ENCODE results near the gene ATP1A1. TPM values are rescaled to one million over a fixed set of nuclear protein-coding genes. Genes with fewer than 3 reads are reported as not detected.

Gene ATP1A1
- total RNA-seq, 1 experiment from 2014 or later = 239 TPM

DNA sequence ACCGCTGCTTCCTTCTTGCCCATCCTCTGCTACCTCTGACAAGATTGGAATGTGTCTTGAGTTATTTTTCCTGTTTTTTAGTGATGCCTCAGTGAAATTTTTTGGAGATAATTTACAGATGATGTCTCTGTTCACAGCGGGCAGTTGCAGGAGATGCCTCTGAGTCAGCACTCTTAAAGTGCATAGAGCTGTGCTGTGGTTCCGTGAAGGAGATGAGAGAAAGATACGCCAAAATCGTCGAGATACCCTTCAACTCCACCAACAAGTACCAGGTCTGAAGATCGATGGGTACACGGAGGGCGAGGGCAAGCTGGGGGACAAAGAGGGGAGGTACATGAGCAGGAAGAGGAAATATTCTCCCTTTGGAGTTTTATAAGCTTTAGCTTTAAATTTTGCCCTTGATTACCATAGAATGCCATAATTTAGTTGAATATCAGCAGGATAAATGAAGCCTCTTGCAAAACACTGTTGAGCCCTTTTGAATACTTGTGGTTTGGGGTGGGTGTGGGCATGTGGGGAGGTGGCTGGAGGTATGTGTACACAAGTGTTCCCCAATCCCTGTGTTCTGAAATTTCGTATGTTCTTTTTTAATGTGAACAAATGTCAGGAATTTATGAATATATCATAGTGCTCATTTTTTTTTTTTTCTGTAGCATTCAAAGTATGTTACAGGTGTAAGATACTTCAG is 19.8 kb downstream of the ATP1A1 start:
- H4K8ac ChIP-seq (replicated peaks; ENCODE audit: insufficient read length, low read depth, low read length) = no peak overlapping the region
- no peak overlapping the region for H3K27ac ChIP-seq (ENCODE audit: insufficient read length, low read depth, low read length)
- peaks cover 15% of the 10 kb centered on the region for H3K9me3 ChIP-seq (ENCODE audit: control insufficient read depth, low read depth, low read length)
- no peak overlapping the region for H3T11ph ChIP-seq (ENCODE audit: low read length)
- no peak overlapping the region for H2BK120ac ChIP-seq (ENCODE audit: low read depth, low read length, poor library complexity, severe bottlenecking)
- TF ChIP-seq, protein P1, sequence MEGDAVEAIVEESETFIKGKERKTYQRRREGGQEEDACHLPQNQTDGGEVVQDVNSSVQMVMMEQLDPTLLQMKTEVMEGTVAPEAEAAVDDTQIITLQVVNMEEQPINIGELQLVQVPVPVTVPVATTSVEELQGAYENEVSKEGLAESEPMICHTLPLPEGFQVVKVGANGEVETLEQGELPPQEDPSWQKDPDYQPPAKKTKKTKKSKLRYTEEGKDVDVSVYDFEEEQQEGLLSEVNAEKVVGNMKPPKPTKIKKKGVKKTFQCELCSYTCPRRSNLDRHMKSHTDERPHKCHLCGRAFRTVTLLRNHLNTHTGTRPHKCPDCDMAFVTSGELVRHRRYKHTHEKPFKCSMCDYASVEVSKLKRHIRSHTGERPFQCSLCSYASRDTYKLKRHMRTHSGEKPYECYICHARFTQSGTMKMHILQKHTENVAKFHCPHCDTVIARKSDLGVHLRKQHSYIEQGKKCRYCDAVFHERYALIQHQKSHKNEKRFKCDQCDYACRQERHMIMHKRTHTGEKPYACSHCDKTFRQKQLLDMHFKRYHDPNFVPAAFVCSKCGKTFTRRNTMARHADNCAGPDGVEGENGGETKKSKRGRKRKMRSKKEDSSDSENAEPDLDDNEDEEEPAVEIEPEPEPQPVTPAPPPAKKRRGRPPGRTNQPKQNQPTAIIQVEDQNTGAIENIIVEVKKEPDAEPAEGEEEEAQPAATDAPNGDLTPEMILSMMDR (conservative IDR thresholded peaks at IDR 0.05) = no peak
- no peak overlapping the region for H3K9ac ChIP-seq (ENCODE audit: extremely low read depth, insufficient read length, low read length)
- H3K18ac ChIP-seq (ENCODE audit: insufficient read length, low read depth, low read length) = no peak overlapping the region
- no peak overlapping the region for H2BK15ac ChIP-seq (ENCODE audit: low read depth, low read length)
- no peak overlapping the region for H3K4me2 ChIP-seq (ENCODE audit: insufficient read depth, insufficient read length, low read length)
- no peak overlapping the region for H2AK5ac ChIP-seq (ENCODE audit: insufficient read length, low read length)
- no peaks in the 10 kb centered on the region for H3K4me1 ChIP-seq (ENCODE audit: insufficient read depth, low read length)
- H4K91ac ChIP-seq (ENCODE audit: insufficient read length, low read depth, low read length) = no peak overlapping the region
- peaks cover 75 to 97% (median 96%) of the 10 kb centered on the region in 3 experiments for H3K36me3 Mint-ChIP-seq (ENCODE audit: insufficient read depth in 1 of 3, low read depth in 3 of 3)
- peaks cover 0 to 1% of the 10 kb centered on the region in 2 experiments; a peak in 1 of 5 replicates for H3K9me3 Mint-ChIP-seq
- DNase-seq = no peak
- no peaks in the 10 kb centered on the region for H3K27me3 Mint-ChIP-seq (ENCODE audit: low read depth)
- H2BK12ac ChIP-seq (ENCODE audit: insufficient read length, low read depth, low read length) = no peak overlapping the region
- 0 out of 2 replicates have a peak, but pooled peaks cover 1% of the 10 kb centered on the region for H3K79me2 ChIP-seq (ENCODE audit: insufficient read depth, low read length)
- H3K4ac ChIP-seq (ENCODE audit: low read depth, low read length) = no peak overlapping the region
- peaks cover 10 to 16% of the 10 kb centered on the region in 2 experiments for H3K4me1 Mint-ChIP-seq
- H4K20me1 ChIP-seq (ENCODE audit: control insufficient read depth, insufficient read depth, insufficient read length) = no peaks in the 10 kb centered on the region
- H3K23ac ChIP-seq (ENCODE audit: insufficient read length, low read depth, low read length) = no peak overlapping the region
- no peaks in the 10 kb centered on the region for H3K23me2 ChIP-seq (ENCODE audit: insufficient read length, low read depth, low read length, poor library complexity, severe bottlenecking)
- H2AFZ ChIP-seq (ENCODE audit: low read length) = no peak overlapping the region
- WGBS (ENCODE audit: extremely low coverage, insufficient read length, low lambda C conversion rate) = no CpG with 5 or more reads among the region's 10 CpGs
- no peaks in the 10 kb centered on the region for H3K27me3 ChIP-seq (ENCODE audit: insufficient read depth, low read length)
- no peak overlapping the region for H2BK20ac ChIP-seq (ENCODE audit: low read depth, low read length, poor library complexity, severe bottlenecking)
- no peak overlapping the region; a peak in 1 of 7 replicates for H3K27ac Mint-ChIP-seq
- no peak overlapping the region for H3K56ac ChIP-seq (ENCODE audit: insufficient read length, low read depth, low read length)
- no peak overlapping the region for H3K14ac ChIP-seq (ENCODE audit: insufficient read depth, low read length)
- H3K79me1 ChIP-seq (ENCODE audit: insufficient read depth, low read depth, low read length, poor library complexity, severe bottlenecking) = no peaks in the 10 kb centered on the region
- no peak overlapping the region for H2BK5ac ChIP-seq (ENCODE audit: insufficient read length, low read length)
- H3K4me3 Mint-ChIP-seq = no peak overlapping the region
- H4K5ac ChIP-seq (ENCODE audit: insufficient read length, low read depth, low read length) = no peak overlapping the region

All from H9 (cell line).